ENCODE measurements around the gene LPXN.

LPXN gene

DNA sequence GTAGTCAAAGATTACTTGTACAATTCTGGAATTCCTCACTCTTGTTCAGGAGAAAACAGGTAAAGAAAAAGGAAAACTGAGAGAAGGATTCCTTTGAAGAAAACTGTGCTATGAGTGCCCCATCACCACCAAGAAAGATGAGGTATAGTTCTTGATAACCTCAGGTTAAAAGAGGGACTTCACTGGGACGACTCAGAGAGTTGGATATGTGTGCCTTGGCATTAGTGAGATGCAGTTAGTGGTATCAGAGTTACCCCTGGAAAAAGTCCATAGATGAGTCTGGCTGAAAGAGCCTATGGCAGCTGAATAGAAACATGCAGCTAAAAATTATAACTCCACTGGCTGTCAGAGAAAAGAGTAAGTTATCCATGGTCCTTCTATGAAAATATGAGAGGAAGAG, 28.8 kb downstream of the LPXN start:
- intact Hi-C loops (cut with DNase I; ENCODE audit: low total_unique reads), result no loop called here
- Histone ChIP-seq H3K4me3 (no peak overlapping the region), H3K9me3 (no peaks in the 10 kb centered on the region), H3K36me3 (peaks cover 71 to 84% (median 80%) of the 10 kb centered on the region in 3 donors), H3K27ac (no peak overlapping the region), H3K27me3 (no peaks in the 10 kb centered on the region), H3K4me1 (no peaks in the 10 kb centered on the region)
- no peak for DNase-seq
- TF ChIP-seq CTCF (IDR thresholded peaks at IDR 0.05), result no peak

- no peak for TF ChIP-seq CTCF (IDR thresholded peaks at IDR 0.05)
- H3K27me3 ChIP-seq, result no peaks in the 10 kb centered on the region
- H3K4me1 ChIP-seq, result no peaks in the 10 kb centered on the region
- no peaks in the 10 kb centered on the region for H3K9me3 ChIP-seq
- no peak overlapping the region for H3K27ac ChIP-seq
- H3K4me3 ChIP-seq, result no peak overlapping the region
- intact Hi-C loops (cut with DNase I; ENCODE audit: low total_unique reads), result no loop called here
- H3K36me3 ChIP-seq, result peaks cover 16 to 60% (median 53%) of the 10 kb centered on the region in 3 donors
- no peak for DNase-seq
Observed at GRCh38 chr11:58531865-58532341, 43.8 kb downstream of the LPXN start.

GRCh38 chr11:58530236-58530635, 45.4 kb downstream of the LPXN start:
- Histone ChIP-seq H3K4me3 (no peak overlapping the region), H3K36me3 (peaks cover 16 to 60% (median 58%) of the 10 kb centered on the region in 3 donors), H3K9me3 (no peaks in the 10 kb centered on the region), H3K27ac (no peak overlapping the region), H3K27me3 (no peaks in the 10 kb centered on the region), H3K4me1 (no peaks in the 10 kb centered on the region)
- intact Hi-C loops (cut with DNase I; ENCODE audit: low total_unique reads), result no loop called here
- TF ChIP-seq CTCF (IDR thresholded peaks at IDR 0.05), result no peak
- DNase-seq, result no peak

DNA sequence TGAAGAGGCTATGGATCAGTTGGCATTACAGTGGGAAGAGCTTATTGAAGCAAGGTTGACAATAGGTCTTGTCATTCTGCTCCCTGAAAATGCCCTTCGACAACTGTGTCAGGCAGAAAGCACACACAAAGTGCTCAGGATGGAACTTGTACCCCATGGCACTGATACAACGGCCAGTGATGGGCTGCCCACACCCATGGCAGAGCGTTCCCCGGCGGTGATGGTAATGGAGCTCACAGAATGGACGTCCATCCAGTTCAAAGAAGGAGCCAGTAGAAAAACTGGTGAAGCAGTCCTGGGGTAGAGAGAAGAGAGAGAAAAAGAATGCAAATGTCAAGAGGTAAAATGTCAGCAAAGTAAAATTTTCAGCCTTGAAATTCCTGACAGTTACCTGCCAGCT, 48.2 kb downstream of the LPXN start:
- DNase-seq, result no peak
- Histone ChIP-seq H3K27ac (no peak overlapping the region), H3K36me3 (peaks cover 9 to 49% (median 45%) of the 10 kb centered on the region in 3 donors), H3K9me3 (no peaks in the 10 kb centered on the region), H3K4me1 (peaks cover 0 to 14% (median 8%) of the 10 kb centered on the region in 4 donors), H3K27me3 (no peaks in the 10 kb centered on the region), H3K4me3 (no peak overlapping the region)
- TF ChIP-seq CTCF (IDR thresholded peaks at IDR 0.05), result no peak
- intact Hi-C loops (cut with DNase I; ENCODE audit: low total_unique reads), result no loop called here

DNA sequence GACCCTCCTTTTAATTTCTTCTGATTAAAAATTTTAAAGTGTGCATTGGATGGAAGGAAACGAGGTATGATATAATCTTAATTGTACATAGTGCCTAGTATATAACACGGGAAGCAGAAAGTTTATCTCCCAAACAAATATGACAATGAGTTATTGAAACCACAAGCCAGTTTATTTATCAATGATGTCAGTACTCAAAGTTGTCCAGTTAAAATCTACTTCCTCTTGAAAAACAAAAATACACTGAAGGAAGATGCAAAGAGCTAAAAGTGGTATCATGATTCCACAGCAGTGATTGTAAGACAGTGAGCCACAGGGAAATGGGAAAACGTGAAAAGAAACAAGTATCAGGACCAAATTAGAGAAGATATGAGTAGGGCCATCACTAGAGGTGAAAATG, 48.9 kb downstream of the LPXN start:
- DNase-seq, result no peak
- Histone ChIP-seq H3K36me3 (peaks cover 2 to 42% (median 38%) of the 10 kb centered on the region in 3 donors), H3K4me3 (no peak overlapping the region), H3K27ac (no peak overlapping the region), H3K4me1 (peaks cover 0 to 14% (median 8%) of the 10 kb centered on the region in 4 donors), H3K9me3 (no peaks in the 10 kb centered on the region), H3K27me3 (no peaks in the 10 kb centered on the region)
- TF ChIP-seq CTCF (IDR thresholded peaks at IDR 0.05), result no peak
- intact Hi-C loops (cut with DNase I; ENCODE audit: low total_unique reads), result no loop called here
